DLD1 (cell line): ENCODE data around the gene ZDHHC4.

Experiments used
- in situ Hi-C: cut with HindIII; loops from 2 replicates; pipeline ENCODE4 v1.10.0; 2017; ENCODE audit warnings: low sequenced_read_pairs

ZDHHC4 gene

DNA sequence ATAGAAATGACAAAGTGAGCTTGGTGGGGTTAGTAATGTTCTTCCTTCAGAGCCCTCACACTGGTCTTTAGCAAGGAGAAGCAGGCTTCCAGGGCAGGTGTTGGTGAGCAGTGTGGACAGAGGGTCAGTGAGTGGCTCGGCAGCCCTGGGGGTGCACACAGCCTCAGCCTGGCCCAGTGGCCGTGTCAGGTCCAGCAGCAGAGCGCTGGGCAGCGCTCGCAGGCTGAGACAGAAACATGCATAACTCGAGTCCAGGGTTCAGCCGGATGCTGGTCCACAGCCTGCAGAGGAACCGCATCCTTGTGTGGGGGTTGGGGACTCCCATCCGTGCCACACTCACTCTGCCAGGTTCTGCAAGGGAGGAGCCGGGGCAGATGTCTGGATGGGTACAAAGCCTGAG lies 27.2 kb downstream of the ZDHHC4 start:
- in situ Hi-C loops: no loop called here

GRCh38 chr7:6606866-6607583 lies 29.8 kb downstream of the ZDHHC4 start:
- in situ Hi-C loops: no loop called here

DNA sequence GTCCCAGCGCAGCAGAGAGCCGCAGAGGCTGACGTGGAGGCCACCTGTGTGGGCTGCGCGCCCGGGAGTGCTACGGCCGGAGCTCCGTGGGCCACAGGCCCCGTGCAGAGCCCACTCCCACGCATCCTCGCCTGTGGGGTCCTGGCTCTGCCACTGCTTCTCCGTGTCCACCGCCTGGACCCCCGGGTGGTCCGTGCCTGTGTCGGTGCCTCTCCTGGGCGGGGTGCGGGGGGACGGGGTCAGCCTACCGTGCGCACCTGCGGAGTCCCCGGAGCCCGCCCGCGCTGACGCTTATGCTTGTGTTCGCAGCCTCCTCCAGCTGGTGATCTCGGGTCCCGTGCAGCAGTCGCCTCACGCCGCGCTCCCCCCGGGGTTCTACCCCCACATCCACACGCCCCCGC lies 30.4 kb downstream of the ZDHHC4 start:
- in situ Hi-C loops: no loop called here

- in situ Hi-C loops: no loop called here
These were observed 30.8 kb downstream of the ZDHHC4 start for GRCh38 chr7:6608081-6608480.

- in situ Hi-C loops: no loop called here
These were observed 31.5 kb downstream of the ZDHHC4 start for GRCh38 chr7:6608794-6609193.

DNA sequence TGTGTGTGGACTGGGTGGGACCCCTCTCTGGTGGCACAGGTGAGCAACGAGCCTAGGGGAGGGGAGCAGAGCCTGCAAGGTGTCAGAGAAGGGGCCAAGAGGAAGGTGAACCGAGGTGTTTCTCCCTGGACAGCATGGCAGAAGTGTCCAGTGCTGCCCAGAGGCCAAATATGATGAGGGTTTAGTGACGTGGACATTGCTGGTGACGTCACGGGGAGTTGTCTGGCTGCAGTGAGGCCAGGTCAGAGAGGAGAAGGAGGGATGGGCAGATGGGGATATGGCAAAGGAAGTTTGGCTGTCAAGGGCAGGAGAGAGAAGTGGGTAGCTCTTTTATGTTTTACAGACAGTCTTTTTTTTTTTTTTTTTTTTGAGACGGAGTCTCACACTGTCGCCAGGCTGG lies 35.6 kb downstream of the ZDHHC4 start:
- in situ Hi-C loops: no loop called here

DNA sequence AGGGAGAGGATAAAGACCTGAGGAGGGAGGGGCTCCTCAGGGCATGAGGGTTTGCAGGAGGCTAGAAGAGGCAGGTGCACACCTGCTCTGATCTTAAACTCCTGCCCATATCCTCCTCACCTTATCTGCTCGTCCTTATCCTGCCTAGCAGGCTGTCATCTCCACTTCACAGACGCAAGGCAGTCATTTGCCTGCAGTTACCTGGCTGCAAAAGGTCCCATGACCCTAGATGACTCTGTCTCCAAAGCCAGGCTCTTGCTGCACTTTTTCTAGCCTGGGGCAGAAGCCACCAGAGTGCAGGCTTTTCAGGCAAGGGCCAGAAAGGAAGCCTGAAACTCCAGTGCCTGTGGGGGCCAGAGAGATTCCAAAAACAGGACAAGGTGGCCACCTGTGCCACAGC lies 36.5 kb downstream of the ZDHHC4 start:
- in situ Hi-C loops: no loop called here

- in situ Hi-C loops: no loop called here
These were observed 37.9 kb downstream of the ZDHHC4 start, which contains the start of gene ZNF853 for GRCh38 chr7:6614953-6615722. Gene ZNF853 (plus strand): TSS chr7:6615610. CDS start chr7:6616175, 565 bp downstream.

GRCh38 chr7:6615723-6616555 lies 38.7 kb downstream of the ZDHHC4 start:
- in situ Hi-C loops: no loop called here

- in situ Hi-C loops: no loop called here
These were observed 39.8 kb downstream of the ZDHHC4 start for GRCh38 chr7:6616854-6617643.

- in situ Hi-C loops: no loop called here
These were observed 41.4 kb downstream of the ZDHHC4 start for GRCh38 chr7:6618621-6619020.

DNA sequence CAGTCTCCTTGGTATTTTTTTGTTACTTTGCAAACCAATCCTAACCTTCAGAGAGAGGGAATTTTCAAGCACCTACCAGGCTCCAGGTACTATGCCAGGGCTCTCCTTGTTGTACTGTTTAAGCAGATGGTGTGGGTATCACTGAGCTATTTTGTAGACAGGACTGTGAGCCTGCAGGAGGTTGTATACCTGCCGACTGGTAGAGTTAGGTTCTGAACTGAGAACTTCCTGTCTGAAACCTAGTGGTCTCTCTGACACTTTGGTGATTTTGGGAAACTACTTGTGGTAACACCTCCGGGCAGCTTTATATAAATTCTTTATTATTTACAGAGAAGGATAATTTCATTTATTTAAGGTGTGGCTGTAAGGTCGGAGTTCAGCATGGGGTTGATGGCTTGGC lies 42.7 kb downstream of the ZDHHC4 start:
- in situ Hi-C loops: no loop called here

GRCh38 chr7:6621195-6622133 lies 44.2 kb downstream of the ZDHHC4 start:
- in situ Hi-C loops: no loop called here

- in situ Hi-C loops: no loop called here
These were observed 45.0 kb downstream of the ZDHHC4 start for GRCh38 chr7:6622134-6622710.

- in situ Hi-C loops: no loop called here
These were observed 46.5 kb downstream of the ZDHHC4 start for GRCh38 chr7:6623589-6624245.

DNA sequence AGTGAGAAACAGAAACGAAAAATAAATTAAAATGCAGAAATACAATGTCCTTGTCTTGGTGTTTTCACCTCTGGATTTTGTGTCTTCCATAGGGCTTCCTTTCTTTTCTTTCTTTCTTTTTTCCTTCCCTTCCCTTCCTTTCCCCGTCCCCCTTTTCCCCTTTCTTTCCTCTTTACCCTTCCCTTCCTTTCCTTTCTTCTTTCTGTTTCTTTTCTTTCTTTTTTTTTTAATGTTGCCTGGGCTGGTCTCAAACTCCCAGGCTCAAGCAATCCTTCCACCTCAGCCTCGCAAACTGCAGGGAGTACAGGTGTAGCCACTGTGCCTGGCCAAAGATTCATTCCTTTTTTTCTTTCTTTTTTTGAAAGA lies 47.0 kb downstream of the ZDHHC4 start:
- in situ Hi-C loops: no loop called here

DNA sequence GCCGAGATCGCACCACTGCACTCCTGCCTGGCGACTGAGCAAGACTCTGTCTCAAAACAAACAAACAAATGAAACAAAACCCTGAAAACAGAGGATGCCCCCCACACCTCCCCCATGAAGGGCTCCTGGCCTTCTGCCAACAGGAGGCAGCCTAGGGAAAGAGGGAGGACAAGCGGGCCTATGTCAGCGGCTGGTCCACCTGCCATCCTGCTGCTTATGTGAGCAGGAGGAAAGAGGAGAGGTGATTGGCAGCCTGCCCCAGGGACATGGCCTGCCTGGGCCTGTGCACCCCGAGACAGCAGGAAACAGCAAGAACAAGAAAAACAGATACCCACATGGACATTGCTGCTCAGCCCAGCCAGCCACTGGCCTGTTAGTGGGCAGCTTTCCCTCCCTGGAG lies 50.8 kb downstream of the ZDHHC4 start:
- in situ Hi-C loops: no loop called here

- in situ Hi-C loops: no loop called here
These were observed 53.0 kb downstream of the ZDHHC4 start for GRCh38 chr7:6630007-6630849.
